Adipose tissue (tissue), 3 donors: ENCODE data around the gene CPT1B. TPM values are rescaled to one million over a fixed set of nuclear protein-coding genes. Genes with fewer than 3 reads are reported as not detected.
"Not testable (repeated sequence)": the region's sequence is repeated elsewhere in the genome, so short reads cannot be mapped to it uniquely, and the experiment has no call there.

Experiments
- H3K27ac ChIP-seq: one replicate; pipeline ENCODE4 v1.5.1; 2013; ENCODE audit warnings: low read depth, low read length
- WGBS, 3 donors: extraction: QIAGEN DNeasy Blood & Tissue Kit; methylation state at CpG; one replicate each; pipeline ENCODE4 v1.1.7; 2013; 5-methylcytosine and 5-hydroxymethylcytosine counted together
- polyA plus RNA-seq, 3 donors: library from polyadenylated mRNA; stranded (reverse); fragments of 200-250 nt; gene quantifications; one replicate each; pipeline ENCODE4 v1.2.3, GENCODE V29; 2013
- donor health status: healthy with polysubstance abuse.
- donor health status: Bipolar disorder and iron deficiency.
- donor health status: healthy.

The CPT1B gene
- polyA plus RNA-seq, 3 donors: 13.4 to 30.4 (median 13.5) TPM

GRCh38 chr22:50540381-50540780, 37.8 kb downstream of the CPT1B start:
- 75 to 81% (median 80%) methylated on average over 10 of the region's 10 CpGs for WGBS, 3 donors

GRCh38 chr22:50537765-50538164, 40.5 kb downstream of the CPT1B start:
- 81 to 84% (median 82%) methylated on average over 13 of the region's 13 CpGs for WGBS, 3 donors
- peak overlapping the region; percentile 93 for H3K27ac ChIP-seq

More at GRCh38 chr22:50540381-50540780, 37.8 kb downstream of the CPT1B start:
- no peak overlapping the region for H3K27ac ChIP-seq

DNA sequence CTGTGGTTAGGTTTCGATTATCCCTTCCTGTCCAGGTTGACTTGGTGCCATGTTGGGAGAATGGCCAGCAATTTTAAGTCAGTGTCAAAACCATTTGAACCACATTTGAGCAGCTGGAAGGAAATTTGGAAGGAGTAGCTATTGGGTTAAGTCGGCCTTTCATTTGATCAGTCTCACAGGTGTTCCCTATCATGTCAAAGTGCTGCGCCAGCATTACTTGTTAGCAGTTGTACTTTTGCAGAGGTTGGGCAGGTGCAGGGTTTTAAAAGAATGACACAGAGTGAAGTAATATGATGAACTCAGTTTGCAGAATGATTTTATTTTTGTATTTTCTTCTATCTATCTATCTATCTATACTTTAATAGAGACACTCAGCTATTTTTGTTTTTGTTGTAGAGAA, 42.0 kb downstream of the CPT1B start:
- 66 to 74% (median 73%) methylated on average over 3 of the region's 3 CpGs for WGBS, 3 donors
- no peak overlapping the region for H3K27ac ChIP-seq

DNA sequence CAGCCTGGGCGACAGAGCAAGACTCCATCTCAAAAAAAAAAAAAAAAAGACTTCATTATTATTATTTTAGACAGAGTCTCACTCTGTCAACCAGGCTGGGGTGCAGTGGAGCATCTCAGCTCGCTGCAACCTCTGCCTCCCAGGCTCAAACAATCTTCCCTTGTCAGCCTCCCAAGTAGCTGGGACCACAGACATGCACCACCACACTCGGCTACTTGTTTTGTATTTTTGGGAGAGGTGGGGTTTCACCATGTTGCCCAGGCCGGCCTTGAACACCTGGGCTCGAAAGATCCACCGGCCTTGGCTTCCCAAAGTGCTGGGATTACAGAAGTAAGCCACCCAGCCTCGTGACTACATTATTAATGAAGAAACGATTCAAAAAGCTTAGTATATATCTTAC, 43.1 kb downstream of the CPT1B start:
- no peak overlapping the region for H3K27ac ChIP-seq
- WGBS, 3 donors: 79 to 89% (median 87%) methylated on average over 7 of the region's 8 CpGs

- WGBS, 3 donors: 43 to 55% (median 44%) methylated on average over 21 of the region's 21 CpGs
- not testable (repeated sequence) for H3K27ac ChIP-seq
Measured at GRCh38 chr22:50533856-50534711, 44.1 kb downstream of the CPT1B start.

DNA sequence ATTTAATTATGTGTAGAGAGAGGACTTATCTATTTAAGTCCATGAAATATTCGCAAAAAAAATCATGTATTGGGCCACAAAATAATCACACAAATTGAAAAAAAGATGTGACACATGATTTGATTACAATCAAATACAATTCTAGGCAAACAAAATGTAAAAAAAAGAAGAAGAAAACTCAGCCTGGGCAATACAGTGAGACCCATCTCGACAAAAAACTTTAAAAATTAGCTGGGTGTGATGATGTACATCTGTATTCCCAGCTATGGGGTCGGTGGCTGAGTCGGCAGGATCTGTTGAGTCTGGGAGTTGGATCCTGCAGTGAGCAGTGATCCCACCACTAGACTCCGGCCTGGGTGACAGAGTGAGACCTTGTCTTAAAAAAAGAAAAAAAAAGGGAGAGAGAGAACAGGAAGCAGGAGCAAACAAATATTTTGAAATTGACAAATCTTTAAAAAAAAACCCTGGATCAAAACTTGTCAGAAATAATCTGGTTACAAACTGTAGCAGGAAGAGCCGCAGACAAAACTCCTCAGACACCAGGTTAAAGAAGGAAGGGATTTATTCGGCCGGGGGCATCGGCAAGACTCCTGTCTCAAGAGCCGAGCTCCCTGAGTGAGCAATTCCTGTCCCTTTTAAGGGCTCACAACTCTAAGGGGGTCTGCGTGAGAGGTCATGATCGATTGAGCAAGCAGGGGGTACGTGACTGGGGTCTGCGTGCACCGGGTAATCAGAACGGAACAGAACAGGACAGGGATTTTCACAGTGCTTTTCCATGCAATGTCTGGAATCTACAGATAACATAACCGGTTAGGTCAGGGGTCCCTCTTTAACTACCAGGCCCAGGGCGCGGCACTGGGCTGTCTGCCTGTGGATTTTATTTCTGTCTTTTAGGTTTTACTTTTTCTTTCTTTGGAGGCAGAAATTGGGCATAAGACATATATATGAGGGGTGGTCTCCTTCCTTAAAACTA, 45.1 kb downstream of the CPT1B start:
- 65 to 84% (median 82%) methylated on average over 19 of the region's 19 CpGs for WGBS, 3 donors

DNA sequence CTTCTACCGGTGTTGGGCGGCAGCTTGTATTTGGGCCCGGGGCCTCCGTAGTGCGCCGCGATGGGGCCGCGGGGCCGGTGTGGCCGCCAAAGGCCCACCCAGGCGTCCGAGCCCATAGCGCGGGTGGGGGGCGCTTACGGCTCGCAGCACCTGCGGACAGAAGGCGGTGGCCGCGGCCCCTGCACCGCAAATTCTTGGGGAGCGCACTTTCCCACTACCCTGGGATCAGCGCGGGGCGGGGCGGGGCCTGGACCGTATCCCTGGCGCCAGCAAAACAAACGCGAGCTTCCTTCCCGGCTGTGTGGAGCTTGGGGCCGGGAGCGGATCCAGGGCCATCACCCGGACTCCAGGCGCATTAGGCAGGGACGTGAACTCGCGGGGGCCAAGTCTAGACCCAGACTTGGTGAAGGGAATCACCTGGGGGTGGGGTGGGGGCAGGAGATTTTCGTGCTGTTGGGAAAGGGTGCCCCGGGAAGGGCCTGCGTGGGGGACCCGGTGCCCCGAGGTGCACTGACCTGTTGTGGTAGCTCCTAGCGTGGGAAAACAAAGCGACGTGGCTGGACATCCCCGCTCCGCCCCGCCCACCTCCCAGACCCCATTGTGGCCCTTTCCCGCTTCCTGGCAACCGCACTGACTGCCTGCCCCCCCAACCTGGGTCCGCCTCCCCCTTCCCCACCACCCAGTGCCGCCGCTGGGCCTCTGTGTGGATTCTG, 46.1 kb downstream of the CPT1B start:
- 1 to 3% (median 2%) methylated on average over 51 to 56 of the region's 56 CpGs for WGBS, 3 donors
- peak overlapping the region; percentile 98 for H3K27ac ChIP-seq

More for the DNA sequence above, 45.1 kb downstream of the CPT1B start:
- peak overlapping the region; percentile 98 for H3K27ac ChIP-seq

GRCh38 chr22:50531546-50531961, 46.7 kb downstream of the CPT1B start:
- WGBS, 3 donors: 0 to 1% (median 0%) methylated on average over 24 to 44 of the region's 44 CpGs
- H3K27ac ChIP-seq: peak overlapping the region; percentile 98

DNA sequence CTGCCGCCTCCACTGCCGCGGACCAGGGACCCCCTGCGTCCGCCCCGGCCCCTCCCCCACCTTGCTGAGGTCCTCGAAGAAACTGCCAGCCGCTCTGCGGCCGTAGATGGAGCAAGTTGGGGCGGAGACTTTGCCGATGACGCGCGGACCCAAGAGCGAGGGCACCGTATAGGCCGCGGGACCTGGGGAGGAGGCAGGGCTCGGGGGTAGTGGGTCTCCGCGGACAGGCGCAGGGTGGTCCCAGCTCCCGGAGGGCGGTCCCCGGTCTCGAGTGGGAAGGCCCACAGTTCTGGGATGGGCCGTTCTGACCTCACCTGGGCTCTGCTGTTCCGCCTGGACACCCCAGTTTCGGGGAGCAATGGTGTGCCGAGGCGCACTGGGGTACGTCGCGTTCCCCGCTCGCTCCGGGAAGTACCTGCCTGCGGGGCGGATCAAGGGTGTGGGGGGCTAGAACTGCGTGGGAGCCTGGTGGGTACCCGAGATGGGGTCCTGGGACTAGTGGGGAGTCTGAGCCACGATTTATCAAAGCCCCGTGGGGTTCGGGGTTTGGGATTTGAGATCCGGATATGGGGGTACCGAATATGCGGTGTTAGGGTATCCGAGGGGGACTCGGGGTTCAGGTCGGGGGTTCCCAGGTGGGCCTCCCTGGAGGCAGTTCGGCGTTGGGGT, 47.2 kb downstream of the CPT1B start:
- 1 to 5% (median 2%) methylated on average over 50 to 53 of the region's 53 CpGs for WGBS, 3 donors
- peak overlapping the region; percentile 98 for H3K27ac ChIP-seq

- peak overlapping the region; percentile 98 for H3K27ac ChIP-seq
- WGBS, 3 donors: 1 to 3% (median 1%) methylated on average over 20 to 21 of the region's 21 CpGs
Measured at GRCh38 chr22:50530580-50530876, 47.7 kb downstream of the CPT1B start.

DNA sequence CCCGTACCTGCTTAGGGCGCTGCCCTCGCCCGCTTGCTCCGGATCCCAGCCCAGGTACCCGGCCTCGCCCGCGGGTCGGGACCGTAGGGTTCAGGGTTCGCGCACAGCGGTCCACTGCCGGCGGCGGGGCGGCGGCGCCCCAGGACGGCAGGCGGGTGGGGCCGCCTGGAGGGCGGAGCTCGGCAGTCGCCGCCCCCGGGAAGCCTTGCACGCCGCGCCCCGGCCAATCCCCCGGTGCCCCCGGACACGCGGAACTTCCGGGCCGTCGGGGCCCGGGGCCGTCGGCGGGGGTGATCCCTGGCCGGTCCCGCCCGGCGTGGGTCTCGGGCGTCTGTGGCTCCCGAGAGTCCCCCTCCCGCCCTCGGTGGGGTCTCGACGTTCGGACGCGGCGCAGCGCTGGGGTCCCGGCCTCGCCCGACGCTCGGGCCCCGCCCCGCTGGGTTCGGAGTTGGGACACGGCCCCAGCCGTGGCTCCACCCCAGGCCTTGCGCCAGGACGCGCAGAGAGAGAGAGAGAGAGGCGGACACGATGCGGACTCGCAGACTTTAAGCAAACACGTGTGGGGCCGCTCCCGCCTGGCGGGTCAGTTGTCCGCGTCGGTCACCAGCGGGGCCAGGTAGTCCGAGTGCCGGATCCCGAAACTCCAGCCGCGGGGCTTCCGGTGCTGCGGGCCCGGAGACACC, 48.2 kb downstream of the CPT1B start, which contains the start of gene TYMP:
TSS of gene TYMP (minus strand) at position 116 of the 683 bp plus-strand sequence. CDS start 303 bp downstream, outside the sequence.
- 0 to 1% (median 1%) methylated on average over 74 to 92 of the region's 92 CpGs for WGBS, 3 donors
- H3K27ac ChIP-seq: peak within 1 kb of the TSS; percentile 98

- WGBS, 3 donors: 12 to 22% (median 16%) methylated on average over 49 to 50 of the region's 50 CpGs
- peak overlapping the region; percentile 53 for H3K27ac ChIP-seq
Measured at GRCh38 chr22:50529416-50529896, 48.8 kb downstream of the CPT1B start.

GRCh38 chr22:50528682-50529415, 49.4 kb downstream of the CPT1B start:
- no peak overlapping the region for H3K27ac ChIP-seq
- 55 to 73% (median 72%) methylated on average over 14 to 15 of the region's 15 CpGs for WGBS, 3 donors

- no peak overlapping the region for H3K27ac ChIP-seq
- WGBS, 3 donors: 89 to 90% (median 90%) methylated on average over 18 of the region's 18 CpGs
Measured at GRCh38 chr22:50527921-50528681, 50.1 kb downstream of the CPT1B start.

GRCh38 chr22:50526834-50527801, 51.1 kb downstream of the CPT1B start:
- WGBS, 3 donors: 37 to 62% (median 37%) methylated on average over 29 of the region's 29 CpGs
- H3K27ac ChIP-seq: peak overlapping the region; percentile 94
